ENCODE data around the gene AGO3. TPM values are rescaled to one million over a fixed set of nuclear protein-coding genes. Genes with fewer than 3 reads are reported as not detected.

AGO3 gene
- total and polyA plus RNA-seq, 2 experiments from 2014 or later, result 10.7 to 30.3 TPM

DNA sequence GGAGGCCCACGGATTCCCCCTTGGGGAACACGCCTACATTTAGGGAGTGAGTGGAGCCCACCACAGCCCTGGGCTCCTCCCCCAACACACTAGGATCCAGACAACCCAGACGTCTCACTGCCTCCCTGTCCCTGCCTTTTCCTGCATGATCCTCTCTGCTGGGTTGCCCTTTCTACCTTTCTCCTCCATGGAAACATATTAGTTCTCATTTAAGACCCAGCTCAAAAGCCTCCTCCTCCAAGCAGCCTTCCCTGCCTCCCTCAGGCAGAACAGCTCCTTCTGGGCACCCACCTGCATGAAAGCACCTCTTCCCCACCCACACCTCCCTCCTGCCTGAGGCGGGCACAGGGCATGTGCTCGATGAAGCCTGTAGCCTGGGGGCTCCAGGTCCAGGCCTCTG is 183.5 kb downstream of the AGO3 start:
- TF ChIP-seq, protein P1, sequence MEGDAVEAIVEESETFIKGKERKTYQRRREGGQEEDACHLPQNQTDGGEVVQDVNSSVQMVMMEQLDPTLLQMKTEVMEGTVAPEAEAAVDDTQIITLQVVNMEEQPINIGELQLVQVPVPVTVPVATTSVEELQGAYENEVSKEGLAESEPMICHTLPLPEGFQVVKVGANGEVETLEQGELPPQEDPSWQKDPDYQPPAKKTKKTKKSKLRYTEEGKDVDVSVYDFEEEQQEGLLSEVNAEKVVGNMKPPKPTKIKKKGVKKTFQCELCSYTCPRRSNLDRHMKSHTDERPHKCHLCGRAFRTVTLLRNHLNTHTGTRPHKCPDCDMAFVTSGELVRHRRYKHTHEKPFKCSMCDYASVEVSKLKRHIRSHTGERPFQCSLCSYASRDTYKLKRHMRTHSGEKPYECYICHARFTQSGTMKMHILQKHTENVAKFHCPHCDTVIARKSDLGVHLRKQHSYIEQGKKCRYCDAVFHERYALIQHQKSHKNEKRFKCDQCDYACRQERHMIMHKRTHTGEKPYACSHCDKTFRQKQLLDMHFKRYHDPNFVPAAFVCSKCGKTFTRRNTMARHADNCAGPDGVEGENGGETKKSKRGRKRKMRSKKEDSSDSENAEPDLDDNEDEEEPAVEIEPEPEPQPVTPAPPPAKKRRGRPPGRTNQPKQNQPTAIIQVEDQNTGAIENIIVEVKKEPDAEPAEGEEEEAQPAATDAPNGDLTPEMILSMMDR (IDR thresholded peaks at IDR 0.05; ENCODE audit: low read depth, low read length), result no peak
- DNase-seq (ENCODE audit: low read depth in 1 of 2, low spot score in 1 of 2), result no peak
- no peak overlapping the region for H3K27ac ChIP-seq
- no peaks in the 10 kb centered on the region for H3K9me3 ChIP-seq (ENCODE audit: low read depth)
- H3K4me3 ChIP-seq, result no peak overlapping the region
- H3K4me1 ChIP-seq (ENCODE audit: low read depth), result no peaks in the 10 kb centered on the region
- no peaks in the 10 kb centered on the region for H3K27me3 ChIP-seq
- no peaks in the 10 kb centered on the region for H3K36me3 ChIP-seq

- Histone ChIP-seq H3K27ac (no peak overlapping the region), H3K4me3 (no peak overlapping the region), H3K4me1 (ENCODE audit: low read depth) (no peaks in the 10 kb centered on the region), H3K9me3 (ENCODE audit: low read depth) (no peaks in the 10 kb centered on the region), H3K27me3 (no peaks in the 10 kb centered on the region), H3K36me3 (no peaks in the 10 kb centered on the region)
- TF ChIP-seq, protein P1 (IDR thresholded peaks at IDR 0.05; ENCODE audit: low read depth, low read length), result no peak
- DNase-seq (ENCODE audit: low read depth in 1 of 2, low spot score in 1 of 2), result peak in 1 of 2 donors; percentile 74
Measured at GRCh38 chr1:36115200-36115669, 184.3 kb downstream of the AGO3 start.

DNA sequence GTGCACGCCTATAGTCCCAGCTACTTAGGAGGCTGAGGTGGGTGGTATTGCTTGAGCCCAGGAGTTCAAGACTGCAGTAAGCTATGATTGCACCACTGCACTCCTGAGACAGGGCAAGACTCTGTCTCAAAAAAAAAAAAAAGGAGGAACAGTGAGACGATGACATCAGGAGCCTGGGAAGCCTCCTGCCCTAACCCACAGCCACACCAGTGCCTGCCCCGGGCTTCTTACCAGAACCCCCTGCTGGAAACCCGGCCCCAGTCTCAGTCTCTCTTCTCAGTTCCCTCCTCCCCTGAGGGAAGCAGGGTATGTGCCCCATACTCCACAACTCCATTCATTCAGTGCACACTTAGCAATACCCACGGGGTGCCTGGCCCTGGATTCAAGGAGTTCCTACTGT is 185.0 kb downstream of the AGO3 start:
- Histone ChIP-seq H3K27ac (no peak overlapping the region), H3K36me3 (no peaks in the 10 kb centered on the region), H3K4me3 (no peak overlapping the region), H3K4me1 (ENCODE audit: low read depth) (no peaks in the 10 kb centered on the region), H3K9me3 (ENCODE audit: low read depth) (no peaks in the 10 kb centered on the region), H3K27me3 (no peaks in the 10 kb centered on the region)
- peak in 1 of 2 donors; percentile 42 for DNase-seq (ENCODE audit: low read depth in 1 of 2, low spot score in 1 of 2)
- TF ChIP-seq, protein P1 (IDR thresholded peaks at IDR 0.05; ENCODE audit: low read depth, low read length), result no peak

- Histone ChIP-seq H3K9me3 (ENCODE audit: low read depth) (no peaks in the 10 kb centered on the region), H3K27ac (no peak overlapping the region), H3K4me3 (no peak overlapping the region), H3K4me1 (ENCODE audit: low read depth) (no peaks in the 10 kb centered on the region), H3K27me3 (peaks cover 3% of the 10 kb centered on the region), H3K36me3 (no peaks in the 10 kb centered on the region)
- TF ChIP-seq, protein P1 (IDR thresholded peaks at IDR 0.05; ENCODE audit: low read depth, low read length), result no peak
- no peak for DNase-seq (ENCODE audit: low read depth in 1 of 2, low spot score in 1 of 2)
Measured at GRCh38 chr1:36116901-36117300, 186.0 kb downstream of the AGO3 start.

DNA sequence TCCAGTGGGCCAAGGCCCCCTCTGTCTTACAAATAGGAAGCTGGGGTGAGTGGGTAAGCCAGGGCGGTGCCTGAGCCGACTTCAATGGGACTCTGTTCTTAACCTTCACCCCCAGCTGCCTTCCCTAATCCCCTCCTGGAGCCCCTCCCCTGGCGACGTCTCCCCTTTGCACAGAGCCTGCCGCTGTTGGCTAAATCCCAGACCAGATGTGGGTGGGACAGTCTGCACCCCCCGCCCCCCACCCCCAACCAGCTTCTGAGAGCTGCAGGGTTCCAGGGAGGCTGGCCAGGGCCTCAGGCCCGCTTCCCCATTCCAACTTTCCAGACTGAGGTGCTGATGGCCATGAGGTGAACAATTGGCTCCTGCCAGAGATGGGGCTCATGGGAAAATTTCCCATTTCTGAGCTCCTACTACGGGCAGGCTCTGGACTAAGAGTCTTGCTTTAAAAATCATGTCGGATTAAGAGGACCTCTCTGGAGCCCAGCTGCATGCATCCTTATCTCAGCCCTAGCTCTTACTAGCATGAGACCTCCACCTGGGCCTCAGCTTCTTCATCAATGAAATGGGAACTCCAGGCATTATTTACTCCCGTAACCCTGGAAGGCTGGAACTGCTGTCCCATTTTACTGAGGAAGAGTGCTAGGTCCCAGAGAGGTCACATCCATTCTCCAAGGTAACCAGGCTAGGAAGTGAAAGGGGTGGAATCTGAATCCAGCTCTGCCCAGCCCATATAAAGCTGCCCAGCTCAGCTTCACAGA is 187.7 kb downstream of the AGO3 start:
- H3K27me3 ChIP-seq, result peaks cover 20% of the 10 kb centered on the region
- H3K4me1 ChIP-seq (ENCODE audit: low read depth), result no peaks in the 10 kb centered on the region
- DNase-seq (ENCODE audit: low read depth in 1 of 2, low spot score in 1 of 2), result no peak
- TF ChIP-seq, protein P1 (IDR thresholded peaks at IDR 0.05; ENCODE audit: low read depth, low read length), result no peak
- no peaks in the 10 kb centered on the region for H3K36me3 ChIP-seq
- no peak overlapping the region for H3K27ac ChIP-seq
- no peaks in the 10 kb centered on the region for H3K9me3 ChIP-seq (ENCODE audit: low read depth)
- H3K4me3 ChIP-seq, result no peak overlapping the region
